IMR-90 (cell line): ENCODE measurements around the gene GNAO1. TPM values are rescaled to one million over a fixed set of nuclear protein-coding genes. Genes with fewer than 3 reads are reported as not detected.

Source experiments
- ATAC-seq: fragments of 200-7000 bp; cut with Tn5 transposase; 2 replicates; pipeline ENCODE4 v1.9.1; 2020; ENCODE audit warnings: low read depth, mild to moderate bottlenecking, moderate library complexity
- BruUV-seq: library from RNA; stranded (reverse); fragments of 400-500 nt; replicated peaks from 2 replicates; lab custom pipeline; 2021; lab: Mats Ljungman, UMichigan
- CTCF ChIA-PET: fragments of 300-600 bp; formaldehyde crosslinking; extraction: SDS; loops from one replicate; lab custom pipeline; 2021; ENCODE audit warnings: antibody characterized with exemption; lab: Yijun Ruan, JAX
- POLR2A ChIA-PET: fragments of 300-600 bp; sonication (Branson Sonifier 250); formaldehyde crosslinking; loops from one replicate; lab custom pipeline; 2022; ENCODE audit warnings: antibody characterized with exemption; ENCODE audit not compliant: unreplicated experiment; lab: Charles Lee
- DNase-seq: peaks from one replicate; pipeline ENCODE4 v3.0.0; 2013
- H2AFZ ChIP-seq: replicated peaks from 2 replicates; pipeline ENCODE3; 2013; ENCODE audit warnings: low read length, mild to moderate bottlenecking; ENCODE audit not compliant: poor library complexity
- H2AK5ac ChIP-seq: 2 replicates; pipeline ENCODE4 v1.6.1; 2013; ENCODE audit warnings: low read depth, low read length, inconsistent platforms
- H2AK9ac ChIP-seq: replicated peaks from 2 replicates; pipeline ENCODE3; 2013; ENCODE audit warnings: mild to moderate bottlenecking, low read depth, low read length, moderate library complexity; ENCODE audit not compliant: poor library complexity
- H2BK120ac ChIP-seq: 2 replicates; pipeline ENCODE4 v1.6.1; 2013; ENCODE audit warnings: low read depth, low read length, inconsistent platforms
- H2BK15ac ChIP-seq: 3 replicates; pipeline ENCODE4 v1.6.1; 2013; ENCODE audit warnings: low read depth, low read length, inconsistent platforms
- H2BK20ac ChIP-seq: 2 replicates; pipeline ENCODE4 v1.6.1; 2013; ENCODE audit warnings: low read depth, mild to moderate bottlenecking, inconsistent platforms, low read length, moderate library complexity
- H2BK5ac ChIP-seq: 2 replicates; pipeline ENCODE4 v1.6.1; 2013; ENCODE audit warnings: mild to moderate bottlenecking, low read depth, low read length, inconsistent platforms; ENCODE audit not compliant: poor library complexity, severe bottlenecking
- H3K14ac ChIP-seq: replicated peaks from 2 replicates; pipeline ENCODE4 v1.6.1; 2013; ENCODE audit warnings: low read depth, low read length, inconsistent platforms
- H3K18ac ChIP-seq: 2 replicates; pipeline ENCODE4 v1.6.1; 2013; ENCODE audit warnings: low read depth, low read length, control low read depth
- H3K23ac ChIP-seq: 2 replicates; pipeline ENCODE4 v1.6.1; 2013; ENCODE audit warnings: low read depth, low read length, inconsistent platforms
- H3K27ac ChIP-seq: 2 replicates; pipeline ENCODE4 v1.5.1; 2013; ENCODE audit warnings: mild to moderate bottlenecking, control low read depth, low read length; ENCODE audit not compliant: insufficient read depth
- H3K27me3 ChIP-seq: 2 replicates; pipeline ENCODE4 v1.6.1; 2013; ENCODE audit warnings: low read length; ENCODE audit not compliant: control insufficient read depth, insufficient read depth
- H3K36me3 ChIP-seq: 2 replicates; pipeline ENCODE4 v1.6.1; 2013; ENCODE audit warnings: low read length, mixed read lengths; ENCODE audit not compliant: control insufficient read depth, insufficient read depth
- H3K4ac ChIP-seq: 2 replicates; pipeline ENCODE4 v1.6.1; 2013; ENCODE audit warnings: low read depth, low read length, inconsistent platforms
- H3K4me1 ChIP-seq: 2 replicates; pipeline ENCODE4 v1.6.1; 2013; ENCODE audit warnings: low read length, mixed read lengths; ENCODE audit not compliant: control insufficient read depth, insufficient read depth
- H3K4me2 ChIP-seq: 2 replicates; pipeline ENCODE4 v1.6.1; 2013; ENCODE audit warnings: low read depth, mild to moderate bottlenecking, control low read depth, low read length, moderate library complexity
- H3K4me3 ChIP-seq: 2 replicates; pipeline ENCODE4 v1.5.1; 2013; ENCODE audit warnings: low read depth, mild to moderate bottlenecking, control low read depth, low read length, moderate library complexity; ENCODE audit not compliant: insufficient read depth
- H3K56ac ChIP-seq: 2 replicates; pipeline ENCODE4 v1.6.1; 2013; ENCODE audit warnings: low read length, inconsistent platforms; ENCODE audit not compliant: insufficient read depth; ENCODE audit errors: extremely low read depth
- H3K79me1 ChIP-seq, 2 experiments: 2 replicates each; pipeline ENCODE4 v1.6.1; 2013; ENCODE audit warnings: low read length in 2 of 2, inconsistent platforms in 1 of 2, low read depth in 1 of 2
- H3K9ac ChIP-seq: 2 replicates; pipeline ENCODE4 v1.6.1; 2013; ENCODE audit warnings: low read depth, low read length, control low read depth
- H3K9me1 ChIP-seq: 2 replicates; pipeline ENCODE4 v1.6.1; 2013; ENCODE audit warnings: low read length, inconsistent platforms; ENCODE audit not compliant: insufficient read depth
- H3K9me3 ChIP-seq: 2 replicates; pipeline ENCODE4 v1.6.1; 2013; ENCODE audit warnings: low read length; ENCODE audit not compliant: control insufficient read depth, insufficient read depth
- H4K20me1 ChIP-seq: 2 replicates; pipeline ENCODE4 v1.6.1; 2013; ENCODE audit warnings: low read length, inconsistent platforms; ENCODE audit not compliant: insufficient read depth
- H4K5ac ChIP-seq: 2 replicates; pipeline ENCODE4 v1.6.1; 2013; ENCODE audit warnings: mild to moderate bottlenecking, low read depth, low read length, control low read depth
- H4K8ac ChIP-seq, 2 experiments: 2 replicates each; pipeline ENCODE4 v1.6.1; 2013; ENCODE audit warnings: low read depth in 2 of 2, low read length in 2 of 2, control low read depth in 1 of 2, inconsistent platforms in 1 of 2
- H4K91ac ChIP-seq: 2 replicates; pipeline ENCODE4 v1.6.1; 2013; ENCODE audit warnings: low read depth, low read length, inconsistent platforms; ENCODE audit not compliant: insufficient read depth
- BHLHE40 ChIP-seq: fragments of 150-350 bp; IDR thresholded peaks from 2 replicates; pipeline ENCODE4 v1.6.1; 2016; ENCODE audit warnings: mild to moderate bottlenecking, low read depth, low read length
- CEBPB ChIP-seq: IDR thresholded peaks from 2 replicates; pipeline ENCODE4 v1.6.1; 2012; ENCODE audit warnings: low read depth, low read length, improper control_type of control experiment
- CHD1 ChIP-seq: IDR thresholded peaks from 2 replicates; pipeline ENCODE4 v1.6.1; 2012; ENCODE audit warnings: low read depth, low read length, improper control_type of control experiment
- ELK1 ChIP-seq: fragments of 150-350 bp; IDR thresholded peaks from 2 replicates; pipeline ENCODE4 v1.6.1; 2016; ENCODE audit warnings: low read depth, mild to moderate bottlenecking, low read length, moderate library complexity, borderline replicate concordance
- FOS ChIP-seq: fragments of 150-350 bp; IDR thresholded peaks from 2 replicates; pipeline ENCODE4 v1.6.1; 2016; ENCODE audit warnings: low read depth, low read length
- MAFK ChIP-seq: IDR thresholded peaks from 2 replicates; pipeline ENCODE4 v1.6.1; 2012; ENCODE audit warnings: low read depth, low read length, improper control_type of control experiment
- MAZ ChIP-seq: IDR thresholded peaks from 2 replicates; pipeline ENCODE4 v1.6.1; 2012; ENCODE audit warnings: low read depth, mild to moderate bottlenecking, low read length, improper control_type of control experiment, moderate library complexity, borderline replicate concordance
- MXI1 ChIP-seq: IDR thresholded peaks from 2 replicates; pipeline ENCODE4 v1.6.1; 2012; ENCODE audit warnings: low read depth, mild to moderate bottlenecking, low read length, moderate library complexity, borderline replicate concordance
- NFE2L2 ChIP-seq: fragments of 150-350 bp; IDR thresholded peaks from 2 replicates; pipeline ENCODE4 v1.6.1; 2016; ENCODE audit warnings: low read depth, mild to moderate bottlenecking, low read length
- POLR2A ChIP-seq: IDR thresholded peaks from 2 replicates; pipeline ENCODE4 v1.6.1; 2012; ENCODE audit warnings: mild to moderate bottlenecking, low read depth, low read length
- RAD21 ChIP-seq: IDR thresholded peaks from 2 replicates; pipeline ENCODE4 v1.6.1; 2012; ENCODE audit warnings: low read length, improper control_type of control experiment
- RCOR1 ChIP-seq: IDR thresholded peaks from 2 replicates; pipeline ENCODE4 v1.6.1; 2012; ENCODE audit warnings: mild to moderate bottlenecking, low read length, improper control_type of control experiment; ENCODE audit not compliant: insufficient replicate concordance
- RFX5 ChIP-seq: IDR thresholded peaks from 2 replicates; pipeline ENCODE4 v1.8.0; 2012; ENCODE audit warnings: low read depth, mild to moderate bottlenecking, low read length, moderate library complexity
- SMC3 ChIP-seq: fragments of 150-350 bp; IDR thresholded peaks from 2 replicates; pipeline ENCODE4 v1.6.1; 2016; ENCODE audit warnings: low read depth, mild to moderate bottlenecking, antibody characterized with exemption, low read length, moderate library complexity
- USF2 ChIP-seq: fragments of 150-350 bp; IDR thresholded peaks from 2 replicates; pipeline ENCODE4 v1.6.1; 2017; ENCODE audit warnings: mild to moderate bottlenecking, antibody characterized with exemption, low read length, low read depth
- WGBS, 2 experiments: methylation state at CpG; one replicate each; pipeline versions ENCODE4 v1.1.5 to v1.1.7; 2013; ENCODE audit warnings: missing lambda C conversion rate in 2 of 2; ENCODE audit not compliant: insufficient read length in 1 of 2; ENCODE audit errors: extremely low coverage in 2 of 2; 5-methylcytosine and 5-hydroxymethylcytosine counted together
- dilution Hi-C: fragments of 300-500 bp; cut with HindIII; formaldehyde crosslinking; loops from one replicate; pipeline ENCODE4 v1.14.3; 2018; ENCODE audit warnings: low sequenced_read_pairs; ENCODE audit not compliant: unreplicated experiment
- in situ Hi-C: fragments of 300-500 bp; cut with MboI; formaldehyde crosslinking; loops from 3 replicates; pipeline ENCODE4 v1.14.3; 2019; ENCODE audit warnings: low sequenced_read_pairs, inconsistent platforms, mixed read lengths
- intact Hi-C: fragments of 100-400 bp; cut with micrococcal nuclease; formaldehyde crosslinking; loops from 2 replicates; pipeline ENCODE4 v1.10.0; 2022
- polyA plus RNA-seq, 3 experiments: library from polyadenylated mRNA; depleted of rRNA; stranded (reverse); fragments of >200 nt; gene quantifications; 2 replicates each; pipeline ENCODE4 v1.2.3, GENCODE V29; 2012; ENCODE audit warnings: low replicate concordance in 1 of 3
- total RNA-seq: library from RNA; depleted of rRNA; stranded (reverse); fragments of >200 nt; gene quantifications from 2 replicates; pipeline ENCODE4 v1.2.3, GENCODE V29; 2012
- TF ChIP-seq, protein P1 (sequence below): conservative IDR thresholded peaks from 2 replicates; pipeline ENCODE4 v1.5.1; 2012; ENCODE audit warnings: mild to moderate bottlenecking, low read depth, low read length, improper control_type of control experiment

Gene GNAO1
- total and polyA plus RNA-seq, 2 of the 4 experiments (the other 2 are of a cell fraction): under 0.01 to 0.07 TPM

DNA sequence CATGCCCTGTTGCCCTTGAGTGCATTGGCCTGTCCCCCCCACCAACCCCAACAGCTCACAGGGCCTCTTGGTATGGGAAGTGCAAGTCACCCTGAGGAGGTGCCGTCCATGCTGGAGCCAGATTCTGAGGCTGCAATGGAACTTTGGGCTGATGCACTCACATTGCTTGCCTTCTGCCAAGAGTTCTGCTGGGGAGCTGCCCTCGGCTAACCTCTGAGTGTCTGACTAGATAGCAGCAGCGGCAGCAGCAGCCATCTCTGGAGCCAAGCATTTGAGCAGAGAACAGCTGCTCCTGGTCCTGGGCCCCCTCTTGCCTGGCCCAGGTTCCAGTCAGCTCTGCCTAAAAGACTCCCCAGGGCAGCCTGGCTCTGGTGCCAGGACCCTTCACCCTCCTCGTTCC is 61.5 kb downstream of the GNAO1 start:
- H4K8ac ChIP-seq: no peak overlapping the region
- H3K56ac ChIP-seq: no peak overlapping the region
- no peak overlapping the region for H3K4me3 ChIP-seq
- no peak overlapping the region for H3K14ac ChIP-seq
- DNase-seq (peak; percentile 9), ATAC-seq (peak; percentile 57)
- H3K23ac ChIP-seq: no peak overlapping the region
- no peak overlapping the region for H4K91ac ChIP-seq
- H2AK5ac ChIP-seq: no peak overlapping the region
- no peak overlapping the region for H3K18ac ChIP-seq
- intact Hi-C loops (no loop called here), dilution Hi-C loops (no loop called here), in situ Hi-C loops (no loop called here)
- H2BK15ac ChIP-seq: no peak overlapping the region
- BruUV-seq: no TSS peak
- ChIA-PET CTCF (no interaction called here), POLR2A (no interaction called here)
- no peak overlapping the region for H2BK5ac ChIP-seq
- no peak overlapping the region for H2BK20ac ChIP-seq
- no peak overlapping the region for H3K9ac ChIP-seq
- peaks cover 19% of the 10 kb centered on the region for H3K27me3 ChIP-seq
- no peak overlapping the region for H2BK120ac ChIP-seq
- H3K36me3 ChIP-seq: no peaks in the 10 kb centered on the region
- H3K4me1 ChIP-seq: peaks cover 2% of the 10 kb centered on the region; the same call in 1 of the 2 replicates
- H3K79me1 ChIP-seq: no peaks in the 10 kb centered on the region
- H2AK9ac ChIP-seq: no peak overlapping the region
- no peak overlapping the region for H2AFZ ChIP-seq
- WGBS, 2 experiments: 0% methylated on average over 1 of the region's 4 CpGs; no CpG with 5 or more reads in 1 of the 2 experiments
- H3K9me3 ChIP-seq: no peaks in the 10 kb centered on the region
- no peak overlapping the region for H3K4me2 ChIP-seq
- no peak overlapping the region for H3K27ac ChIP-seq
- no peaks in the 10 kb centered on the region for H4K20me1 ChIP-seq
- no peak overlapping the region for H3K4ac ChIP-seq
- H3K9me1 ChIP-seq: no peaks in the 10 kb centered on the region
- TF ChIP-seq POLR2A: no peak
- no peak for TF ChIP-seq RCOR1
- no peak for TF ChIP-seq MAFK
- TF ChIP-seq USF2: no peak
- TF ChIP-seq FOS: no peak
- TF ChIP-seq, protein P1, sequence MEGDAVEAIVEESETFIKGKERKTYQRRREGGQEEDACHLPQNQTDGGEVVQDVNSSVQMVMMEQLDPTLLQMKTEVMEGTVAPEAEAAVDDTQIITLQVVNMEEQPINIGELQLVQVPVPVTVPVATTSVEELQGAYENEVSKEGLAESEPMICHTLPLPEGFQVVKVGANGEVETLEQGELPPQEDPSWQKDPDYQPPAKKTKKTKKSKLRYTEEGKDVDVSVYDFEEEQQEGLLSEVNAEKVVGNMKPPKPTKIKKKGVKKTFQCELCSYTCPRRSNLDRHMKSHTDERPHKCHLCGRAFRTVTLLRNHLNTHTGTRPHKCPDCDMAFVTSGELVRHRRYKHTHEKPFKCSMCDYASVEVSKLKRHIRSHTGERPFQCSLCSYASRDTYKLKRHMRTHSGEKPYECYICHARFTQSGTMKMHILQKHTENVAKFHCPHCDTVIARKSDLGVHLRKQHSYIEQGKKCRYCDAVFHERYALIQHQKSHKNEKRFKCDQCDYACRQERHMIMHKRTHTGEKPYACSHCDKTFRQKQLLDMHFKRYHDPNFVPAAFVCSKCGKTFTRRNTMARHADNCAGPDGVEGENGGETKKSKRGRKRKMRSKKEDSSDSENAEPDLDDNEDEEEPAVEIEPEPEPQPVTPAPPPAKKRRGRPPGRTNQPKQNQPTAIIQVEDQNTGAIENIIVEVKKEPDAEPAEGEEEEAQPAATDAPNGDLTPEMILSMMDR: no peak
- no peak for TF ChIP-seq MAZ
- no peak for TF ChIP-seq CHD1
- TF ChIP-seq NFE2L2: no peak
- TF ChIP-seq ELK1: no peak
- no peak for TF ChIP-seq CEBPB
- TF ChIP-seq MXI1: no peak
- no peak for TF ChIP-seq RFX5
- no peak for TF ChIP-seq SMC3
- TF ChIP-seq BHLHE40: no peak
- no peak for TF ChIP-seq RAD21
- no peak overlapping the region for H4K5ac ChIP-seq
